ENCODE measurements around the gene ADAM19.

Gene ADAM19

GRCh38 chr5:157548513-157549282 is 26.9 kb downstream of the ADAM19 start:
- Histone ChIP-seq H3K79me2 (ENCODE audit: control insufficient read depth, insufficient read depth, low read length, unreplicated experiment) (no peaks in the 10 kb centered on the region), H3K27ac (ENCODE audit: low read depth, low read length) (peak overlapping the region; percentile 62), H2AFZ (ENCODE audit: low read length, unreplicated experiment) (no peak overlapping the region), H3K4me3 (ENCODE audit: low read depth, low read length) (peak overlapping the region; percentile 8), H3K27me3 (ENCODE audit: insufficient read depth, low read length) (no peaks in the 10 kb centered on the region), H3K36me3 (ENCODE audit: insufficient read depth, low read length) (no peaks in the 10 kb centered on the region), H3K4me1 (ENCODE audit: control insufficient read depth, insufficient read depth, low read length, unreplicated experiment) (peaks cover 32% of the 10 kb centered on the region)

GRCh38 chr5:157547941-157548512 is 27.5 kb downstream of the ADAM19 start:
- peaks cover 32% of the 10 kb centered on the region for H3K4me1 ChIP-seq (ENCODE audit: control insufficient read depth, insufficient read depth, low read length, unreplicated experiment)
- H3K4me3 ChIP-seq (ENCODE audit: low read depth, low read length), result peak overlapping the region; percentile 8; the same call in 1 of the 2 replicates
- no peaks in the 10 kb centered on the region for H3K79me2 ChIP-seq (ENCODE audit: control insufficient read depth, insufficient read depth, low read length, unreplicated experiment)
- no peak overlapping the region for H2AFZ ChIP-seq (ENCODE audit: low read length, unreplicated experiment)
- H3K27me3 ChIP-seq (ENCODE audit: insufficient read depth, low read length), result no peaks in the 10 kb centered on the region
- H3K36me3 ChIP-seq (ENCODE audit: insufficient read depth, low read length), result no peaks in the 10 kb centered on the region
- peak overlapping the region; percentile 62 for H3K27ac ChIP-seq (ENCODE audit: low read depth, low read length)

- Histone ChIP-seq H3K27ac (ENCODE audit: low read depth, low read length) (no peak overlapping the region), H3K79me2 (ENCODE audit: control insufficient read depth, insufficient read depth, low read length, unreplicated experiment) (no peaks in the 10 kb centered on the region), H3K4me1 (ENCODE audit: control insufficient read depth, insufficient read depth, low read length, unreplicated experiment) (peaks cover 35% of the 10 kb centered on the region), H3K36me3 (ENCODE audit: insufficient read depth, low read length) (no peaks in the 10 kb centered on the region), H3K27me3 (ENCODE audit: insufficient read depth, low read length) (no peaks in the 10 kb centered on the region), H3K4me3 (ENCODE audit: low read depth, low read length) (no peak overlapping the region), H2AFZ (ENCODE audit: low read length, unreplicated experiment) (no peak overlapping the region)
These were observed 29.0 kb downstream of the ADAM19 start for GRCh38 chr5:157546456-157547100.

GRCh38 chr5:157545610-157546310 is 29.8 kb downstream of the ADAM19 start:
- no peak overlapping the region for H3K4me3 ChIP-seq (ENCODE audit: low read depth, low read length)
- H3K79me2 ChIP-seq (ENCODE audit: control insufficient read depth, insufficient read depth, low read length, unreplicated experiment), result no peaks in the 10 kb centered on the region
- peaks cover 43% of the 10 kb centered on the region for H3K4me1 ChIP-seq (ENCODE audit: control insufficient read depth, insufficient read depth, low read length, unreplicated experiment)
- no peaks in the 10 kb centered on the region for H3K27me3 ChIP-seq (ENCODE audit: insufficient read depth, low read length)
- no peak overlapping the region for H2AFZ ChIP-seq (ENCODE audit: low read length, unreplicated experiment)
- H3K27ac ChIP-seq (ENCODE audit: low read depth, low read length), result no peak overlapping the region
- no peaks in the 10 kb centered on the region for H3K36me3 ChIP-seq (ENCODE audit: insufficient read depth, low read length)

GRCh38 chr5:157544623-157544989 is 31.0 kb downstream of the ADAM19 start:
- Histone ChIP-seq H2AFZ (ENCODE audit: low read length, unreplicated experiment) (no peak overlapping the region), H3K79me2 (ENCODE audit: control insufficient read depth, insufficient read depth, low read length, unreplicated experiment) (no peaks in the 10 kb centered on the region), H3K4me3 (ENCODE audit: low read depth, low read length) (no peak overlapping the region), H3K27me3 (ENCODE audit: insufficient read depth, low read length) (no peaks in the 10 kb centered on the region), H3K4me1 (ENCODE audit: control insufficient read depth, insufficient read depth, low read length, unreplicated experiment) (peaks cover 42% of the 10 kb centered on the region), H3K27ac (ENCODE audit: low read depth, low read length) (no peak overlapping the region), H3K36me3 (ENCODE audit: insufficient read depth, low read length) (no peaks in the 10 kb centered on the region)

- H3K4me1 ChIP-seq (ENCODE audit: control insufficient read depth, insufficient read depth, low read length, unreplicated experiment), result peaks cover 36% of the 10 kb centered on the region
- no peaks in the 10 kb centered on the region for H3K79me2 ChIP-seq (ENCODE audit: control insufficient read depth, insufficient read depth, low read length, unreplicated experiment)
- H3K27ac ChIP-seq (ENCODE audit: low read depth, low read length), result no peak overlapping the region
- no peak overlapping the region for H2AFZ ChIP-seq (ENCODE audit: low read length, unreplicated experiment)
- no peaks in the 10 kb centered on the region for H3K36me3 ChIP-seq (ENCODE audit: insufficient read depth, low read length)
- no peak overlapping the region for H3K4me3 ChIP-seq (ENCODE audit: low read depth, low read length)
- no peaks in the 10 kb centered on the region for H3K27me3 ChIP-seq (ENCODE audit: insufficient read depth, low read length)
These were observed 31.6 kb downstream of the ADAM19 start for GRCh38 chr5:157543825-157544622.

- Histone ChIP-seq H3K27me3 (ENCODE audit: insufficient read depth, low read length) (no peaks in the 10 kb centered on the region), H3K4me3 (ENCODE audit: low read depth, low read length) (no peak overlapping the region), H3K4me1 (ENCODE audit: control insufficient read depth, insufficient read depth, low read length, unreplicated experiment) (peaks cover 22% of the 10 kb centered on the region), H3K36me3 (ENCODE audit: insufficient read depth, low read length) (no peaks in the 10 kb centered on the region), H3K27ac (ENCODE audit: low read depth, low read length) (no peak overlapping the region), H3K79me2 (ENCODE audit: control insufficient read depth, insufficient read depth, low read length, unreplicated experiment) (no peaks in the 10 kb centered on the region), H2AFZ (ENCODE audit: low read length, unreplicated experiment) (no peak overlapping the region)
These were observed 33.1 kb downstream of the ADAM19 start for GRCh38 chr5:157542282-157543000.

GRCh38 chr5:157541447-157542118 is 34.0 kb downstream of the ADAM19 start:
- no peaks in the 10 kb centered on the region for H3K27me3 ChIP-seq (ENCODE audit: insufficient read depth, low read length)
- peaks cover 18% of the 10 kb centered on the region for H3K4me1 ChIP-seq (ENCODE audit: control insufficient read depth, insufficient read depth, low read length, unreplicated experiment)
- peak overlapping the region; percentile 0 for H2AFZ ChIP-seq (ENCODE audit: low read length, unreplicated experiment)
- no peak overlapping the region for H3K4me3 ChIP-seq (ENCODE audit: low read depth, low read length)
- H3K27ac ChIP-seq (ENCODE audit: low read depth, low read length), result no peak overlapping the region
- no peaks in the 10 kb centered on the region for H3K79me2 ChIP-seq (ENCODE audit: control insufficient read depth, insufficient read depth, low read length, unreplicated experiment)
- H3K36me3 ChIP-seq (ENCODE audit: insufficient read depth, low read length), result no peaks in the 10 kb centered on the region

- peak overlapping the region; percentile 26 for H2AFZ ChIP-seq (ENCODE audit: low read length, unreplicated experiment)
- peak overlapping the region; percentile 7; the same call in 1 of the 2 replicates for H3K4me3 ChIP-seq (ENCODE audit: low read depth, low read length)
- H3K27me3 ChIP-seq (ENCODE audit: insufficient read depth, low read length), result no peaks in the 10 kb centered on the region
- H3K4me1 ChIP-seq (ENCODE audit: control insufficient read depth, insufficient read depth, low read length, unreplicated experiment), result peaks cover 14% of the 10 kb centered on the region
- no peaks in the 10 kb centered on the region for H3K79me2 ChIP-seq (ENCODE audit: control insufficient read depth, insufficient read depth, low read length, unreplicated experiment)
- H3K27ac ChIP-seq (ENCODE audit: low read depth, low read length), result no peak overlapping the region
- no peaks in the 10 kb centered on the region for H3K36me3 ChIP-seq (ENCODE audit: insufficient read depth, low read length)
These were observed 34.7 kb downstream of the ADAM19 start for GRCh38 chr5:157540707-157541446.

Data from ACC112 (cell line).